Mucosa of descending colon (tissue), 3 donors: ENCODE data around the gene VPS37C. TPM values are rescaled to one million over a fixed set of nuclear protein-coding genes. Genes with fewer than 3 reads are reported as not detected.
"Not testable (repeated sequence)": the region's sequence is repeated elsewhere in the genome, so short reads cannot be mapped to it uniquely, and the experiment has no call there.

Experiments
- ATAC-seq: fragments of 200-7000 bp; cut with Tn5 transposase; one replicate; pipeline ENCODE4 v1.9.1; 2020; ENCODE audit warnings: mild to moderate bottlenecking, moderate library complexity
- DNase-seq, 3 donors: peaks; one replicate each; pipeline ENCODE4 v3.0.0-alpha.2; 2020
- H3K36me3 ChIP-seq: fragments of 200-600 bp; one replicate; pipeline ENCODE4 v1.8.0; 2021; ENCODE audit warnings: low read depth, mild to moderate bottlenecking
- H3K4me1 ChIP-seq: fragments of 200-600 bp; one replicate; pipeline ENCODE4 v1.8.0; 2021; ENCODE audit warnings: low read depth, mild to moderate bottlenecking
- H3K4me3 ChIP-seq: fragments of 200-600 bp; one replicate; pipeline ENCODE4 v1.8.0; 2021; ENCODE audit warnings: mild to moderate bottlenecking
- H3K9me3 ChIP-seq: fragments of 200-600 bp; one replicate; pipeline ENCODE4 v1.8.0; 2021; ENCODE audit warnings: mild to moderate bottlenecking
- CTCF ChIP-seq: fragments of 200-600 bp; IDR thresholded peaks from one replicate; pipeline ENCODE4 v1.8.0; 2022; ENCODE audit warnings: antibody characterized with exemption, mild to moderate bottlenecking
- intact Hi-C, 2 donors: fragments of 100-400 bp; cut with DNase I in 1 of 2; cut with micrococcal nuclease in 1 of 2; formaldehyde crosslinking; loops; one replicate each; pipeline versions ENCODE4 v1.11.0 to v1.11.1; 2022; cut with DNase I, micrococcal nuclease
- total RNA-seq, 3 donors: library from RNA; stranded (reverse); fragmentation: NEBNext Ultra II Directional in 2 of 3; extraction: Animal tissue kit (Norgen Biotek cat#: 25700) in 2 of 3; gene quantifications; one replicate each; pipeline versions ENCODE4 v1.2.1 to v1.2.4, GENCODE V29; 2021 to 2023
- donor health status: DM: no; HTN: no; CAD: no; lungs with moderate emphysema.
- donor health status: DM: no; HTN: no; CAD: no.
- donor health status: DM: no; HTN: yes; CAD: no.

VPS37C gene
- total RNA-seq, 3 donors from 2014 or later: 28.5 to 30.8 (median 28.5) TPM

DNA sequence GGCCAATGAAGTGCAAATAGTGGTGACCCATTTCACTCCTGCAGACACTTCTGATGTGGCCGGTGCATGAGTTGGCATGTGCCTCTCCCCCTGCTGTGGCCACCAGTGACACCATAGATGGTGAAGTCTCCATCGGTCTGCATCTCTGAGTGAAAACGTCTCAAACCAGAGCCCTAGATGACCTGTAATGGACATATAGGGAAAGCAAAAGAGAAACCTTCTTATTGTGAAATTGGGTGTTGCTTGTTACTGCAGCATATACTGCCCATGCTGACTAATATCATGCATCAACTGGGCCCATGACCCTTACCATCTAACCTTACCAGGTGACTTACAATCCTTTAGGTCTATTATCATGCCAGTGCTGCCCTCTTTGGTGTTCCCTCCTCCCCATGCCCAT lies 11.7 kb upstream of the VPS37C start:
- no peaks in the 10 kb centered on the region for H3K9me3 ChIP-seq
- no peak for DNase-seq
- ATAC-seq: no peak
- H3K4me1 ChIP-seq: no peaks in the 10 kb centered on the region
- no peaks in the 10 kb centered on the region for H3K36me3 ChIP-seq
- H3K4me3 ChIP-seq: no peak overlapping the region
- intact Hi-C loops: no loop called here
- no peak for TF ChIP-seq CTCF

GRCh38 chr11:61172356-61172755 lies 11.1 kb upstream of the VPS37C start:
- no peaks in the 10 kb centered on the region for H3K36me3 ChIP-seq
- ATAC-seq (no peak), DNase-seq (no peak)
- no peak for TF ChIP-seq CTCF
- H3K4me1 ChIP-seq: no peaks in the 10 kb centered on the region
- no peak overlapping the region for H3K4me3 ChIP-seq
- intact Hi-C loops: no loop called here
- no peaks in the 10 kb centered on the region for H3K9me3 ChIP-seq

DNA sequence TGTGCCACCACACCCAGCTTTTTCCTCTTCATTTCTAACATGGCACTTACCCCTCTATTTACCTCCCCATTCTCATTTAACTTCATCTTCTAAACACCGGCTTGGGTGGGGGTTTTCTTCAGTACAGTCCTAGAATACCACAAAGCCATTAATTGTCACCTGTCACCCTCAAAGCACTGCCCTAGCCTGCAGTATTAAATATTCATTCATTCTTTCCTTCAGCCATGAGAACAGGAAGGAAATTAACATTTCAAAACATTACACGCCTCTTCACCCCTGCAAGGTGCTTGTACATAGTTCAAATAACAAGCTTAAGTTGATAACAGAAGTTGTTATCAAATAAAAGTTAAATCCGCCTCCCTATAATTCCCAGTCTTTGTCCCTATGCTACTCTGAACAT lies 10.7 kb upstream of the VPS37C start:
- intact Hi-C loops: no loop called here
- ATAC-seq (no peak), DNase-seq (no peak)
- TF ChIP-seq CTCF: no peak
- Histone ChIP-seq H3K4me1 (no peaks in the 10 kb centered on the region), H3K4me3 (no peak overlapping the region), H3K9me3 (no peaks in the 10 kb centered on the region), H3K36me3 (no peaks in the 10 kb centered on the region)

DNA sequence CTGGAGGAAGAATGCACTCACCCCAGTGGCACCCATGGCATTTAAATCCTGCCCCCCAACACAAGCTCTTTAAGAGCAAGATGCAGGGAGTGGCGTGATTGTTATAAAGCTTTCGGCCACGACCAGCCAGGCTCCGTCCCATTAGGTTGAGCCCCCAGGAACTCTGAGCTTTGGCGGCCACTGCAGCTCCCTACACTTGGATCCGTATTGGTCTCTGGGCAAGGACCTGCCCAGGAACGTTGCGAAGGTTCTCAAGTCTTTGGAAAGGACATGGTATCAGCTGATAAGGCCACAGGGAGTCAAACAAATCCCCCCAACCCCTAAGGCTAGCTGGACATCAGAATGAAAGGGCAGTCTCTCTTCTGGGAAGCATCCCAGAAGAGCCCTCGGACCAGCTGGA lies 9.3 kb upstream of the VPS37C start:
- no peak for TF ChIP-seq CTCF
- no peak for ATAC-seq
- intact Hi-C loops: no loop called here
- H3K4me3 ChIP-seq: no peak overlapping the region
- H3K4me1 ChIP-seq: no peaks in the 10 kb centered on the region
- no peaks in the 10 kb centered on the region for H3K36me3 ChIP-seq
- no peak for DNase-seq
- H3K9me3 ChIP-seq: no peaks in the 10 kb centered on the region

GRCh38 chr11:61168800-61169199 lies 7.6 kb upstream of the VPS37C start:
- DNase-seq: no peak
- no peaks in the 10 kb centered on the region for H3K36me3 ChIP-seq
- intact Hi-C loops: no loop called here
- TF ChIP-seq CTCF: no peak
- no peaks in the 10 kb centered on the region for H3K4me1 ChIP-seq
- no peak overlapping the region for H3K4me3 ChIP-seq
- no peaks in the 10 kb centered on the region for H3K9me3 ChIP-seq
- ATAC-seq: no peak

GRCh38 chr11:61168042-61168688 lies 6.9 kb upstream of the VPS37C start:
- intact Hi-C loops: no loop called here
- Histone ChIP-seq H3K9me3 (no peaks in the 10 kb centered on the region), H3K4me3 (no peak overlapping the region), H3K4me1 (no peaks in the 10 kb centered on the region), H3K36me3 (no peaks in the 10 kb centered on the region)
- no peak for TF ChIP-seq CTCF
- ATAC-seq (no peak), DNase-seq (no peak)

DNA sequence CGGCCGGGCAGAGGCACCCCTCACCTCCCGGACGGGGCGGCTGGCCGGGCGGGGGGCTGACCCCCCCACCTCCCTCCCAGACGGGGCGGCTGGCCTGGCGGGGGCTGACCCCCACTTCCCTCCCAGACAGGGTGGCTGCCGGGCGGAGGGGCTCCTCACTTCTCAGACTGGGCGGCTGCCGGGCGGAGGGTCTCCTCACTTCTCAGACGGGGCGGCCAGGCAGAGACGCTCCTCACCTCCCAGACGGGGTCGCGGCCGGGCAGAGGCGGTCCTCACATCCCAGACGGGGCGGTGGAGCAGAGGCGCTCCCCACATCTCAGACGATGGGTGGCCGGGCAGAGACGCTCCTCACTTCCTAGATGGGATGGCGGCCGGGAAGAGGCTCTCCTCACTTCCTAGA lies 5.1 kb upstream of the VPS37C start:
- DNase-seq, H3K36me3 ChIP-seq, H3K9me3 ChIP-seq, ATAC-seq, H3K4me1 ChIP-seq, H3K4me3 ChIP-seq, intact Hi-C loops: not testable (repeated sequence)

DNA sequence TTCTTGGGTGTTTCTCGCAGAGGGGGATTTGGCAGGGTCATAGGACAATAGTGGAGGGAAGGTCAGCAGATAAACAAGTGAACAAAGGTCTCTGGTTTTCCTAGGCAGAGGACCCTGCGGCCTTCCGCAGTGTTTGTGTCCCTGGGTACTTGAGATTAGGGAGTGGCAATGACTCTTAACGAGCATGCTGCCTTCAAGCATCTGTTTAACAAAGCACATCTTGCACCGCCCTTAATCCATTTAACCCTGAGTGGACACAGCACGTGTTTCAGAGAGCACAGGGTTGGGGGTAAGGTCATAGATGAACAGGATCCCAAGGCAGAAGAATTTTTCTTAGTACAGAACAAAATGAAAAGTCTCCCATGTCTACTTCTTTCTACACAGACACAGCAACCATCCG lies 4.6 kb upstream of the VPS37C start:
- DNase-seq, intact Hi-C loops, H3K4me3 ChIP-seq, ATAC-seq, H3K4me1 ChIP-seq, H3K9me3 ChIP-seq, H3K36me3 ChIP-seq: not testable (repeated sequence)
